Glomerular visceral epithelial cell (primary cell): ENCODE measurements around the gene MROH7.
A peak's percentile ranks its signal among the peaks of the same experiment; 100 is the strongest.

Experiments
- DNase-seq: peaks from one replicate; pipeline ENCODE4 v3.0.0-alpha.2; 2016; ENCODE audit errors: extremely low spot score

MROH7 gene

GRCh38 chr1:54651608-54652007 lies 10.0 kb downstream of the MROH7 start:
- DNase-seq, result no peak

GRCh38 chr1:54652168-54652567 lies 10.6 kb downstream of the MROH7 start:
- DNase-seq, result no peak

- no peak for DNase-seq
These were observed 11.4 kb downstream of the MROH7 start for GRCh38 chr1:54653036-54653435.

GRCh38 chr1:54658164-54658913 lies 16.8 kb downstream of the MROH7 start:
- DNase-seq, result no peak

- no peak for DNase-seq
These were observed 22.1 kb downstream of the MROH7 start for GRCh38 chr1:54663725-54664124.

GRCh38 chr1:54664364-54664763 lies 22.8 kb downstream of the MROH7 start:
- DNase-seq, result no peak

- DNase-seq, result no peak
These were observed 24.3 kb downstream of the MROH7 start for GRCh38 chr1:54665852-54666251.

GRCh38 chr1:54666333-54666732 lies 24.7 kb downstream of the MROH7 start:
- DNase-seq, result no peak

- no peak for DNase-seq
These were observed 26.2 kb downstream of the MROH7 start for GRCh38 chr1:54667797-54668196.

- DNase-seq, result no peak
These were observed 27.0 kb downstream of the MROH7 start for GRCh38 chr1:54668567-54668966.

GRCh38 chr1:54671985-54672608 lies 30.5 kb downstream of the MROH7 start:
- DNase-seq, result peak; percentile 68

- DNase-seq, result no peak
These were observed 37.4 kb downstream of the MROH7 start for GRCh38 chr1:54678776-54679643.

GRCh38 chr1:54679706-54680105 lies 38.1 kb downstream of the MROH7 start:
- DNase-seq, result no peak

GRCh38 chr1:54680387-54680786 lies 38.8 kb downstream of the MROH7 start:
- no peak for DNase-seq

GRCh38 chr1:54681358-54681757 lies 39.8 kb downstream of the MROH7 start:
- DNase-seq, result peak; percentile 4

GRCh38 chr1:54683453-54683852 lies 41.9 kb downstream of the MROH7 start:
- DNase-seq, result no peak

GRCh38 chr1:54685335-54685905 lies 43.8 kb downstream of the MROH7 start:
- no peak for DNase-seq

- DNase-seq, result no peak
These were observed 44.6 kb downstream of the MROH7 start for GRCh38 chr1:54686155-54686554.

GRCh38 chr1:54694771-54695170 lies 53.2 kb downstream of the MROH7 start:
- no peak for DNase-seq

- DNase-seq, result no peak
These were observed 53.6 kb downstream of the MROH7 start for GRCh38 chr1:54695221-54695620.

GRCh38 chr1:54695764-54696163 lies 54.2 kb downstream of the MROH7 start:
- DNase-seq, result no peak

- DNase-seq, result no peak
These were observed 54.7 kb downstream of the MROH7 start for GRCh38 chr1:54696262-54696661.
